GM12872 (cell line): Measurements from ENCODE around the gene PHOX2B.

Source experiments
- CTCF ChIP-seq: IDR thresholded peaks from 3 replicates; pipeline ENCODE4 v1.5.1; 2011; ENCODE audit warnings: low read depth, mild to moderate bottlenecking, low read length, moderate library complexity; ENCODE audit not compliant: insufficient read depth

PHOX2B gene

GRCh38 chr4:41747230-41748055 lies 1.1 kb downstream of the PHOX2B start:
- TF ChIP-seq CTCF, result no peak

- no peak for TF ChIP-seq CTCF
Observed at GRCh38 chr4:41746440-41747229, 1.9 kb downstream of the PHOX2B start.

DNA sequence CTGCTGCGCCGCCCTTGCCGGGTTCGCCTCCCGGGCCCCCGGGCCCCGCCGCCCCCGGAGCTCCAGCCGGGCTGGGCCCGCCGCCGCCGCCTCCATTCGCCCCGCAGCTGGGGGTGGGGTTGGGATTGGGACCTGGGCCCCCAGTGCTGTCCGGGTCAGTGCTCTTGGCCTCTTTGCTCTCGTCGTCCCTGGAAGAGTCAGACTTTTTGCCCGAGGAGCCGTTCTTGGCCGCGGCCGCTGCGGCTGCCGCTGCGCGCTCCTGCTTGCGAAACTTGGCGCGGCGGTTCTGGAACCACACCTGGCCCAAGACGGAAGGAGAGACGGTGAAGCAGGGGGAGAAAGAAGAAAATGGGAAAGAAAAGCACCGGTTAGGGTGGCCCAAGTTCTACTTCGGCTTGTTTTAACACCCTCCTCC lies 2.5 kb downstream of the PHOX2B start:
- no peak for TF ChIP-seq CTCF

DNA sequence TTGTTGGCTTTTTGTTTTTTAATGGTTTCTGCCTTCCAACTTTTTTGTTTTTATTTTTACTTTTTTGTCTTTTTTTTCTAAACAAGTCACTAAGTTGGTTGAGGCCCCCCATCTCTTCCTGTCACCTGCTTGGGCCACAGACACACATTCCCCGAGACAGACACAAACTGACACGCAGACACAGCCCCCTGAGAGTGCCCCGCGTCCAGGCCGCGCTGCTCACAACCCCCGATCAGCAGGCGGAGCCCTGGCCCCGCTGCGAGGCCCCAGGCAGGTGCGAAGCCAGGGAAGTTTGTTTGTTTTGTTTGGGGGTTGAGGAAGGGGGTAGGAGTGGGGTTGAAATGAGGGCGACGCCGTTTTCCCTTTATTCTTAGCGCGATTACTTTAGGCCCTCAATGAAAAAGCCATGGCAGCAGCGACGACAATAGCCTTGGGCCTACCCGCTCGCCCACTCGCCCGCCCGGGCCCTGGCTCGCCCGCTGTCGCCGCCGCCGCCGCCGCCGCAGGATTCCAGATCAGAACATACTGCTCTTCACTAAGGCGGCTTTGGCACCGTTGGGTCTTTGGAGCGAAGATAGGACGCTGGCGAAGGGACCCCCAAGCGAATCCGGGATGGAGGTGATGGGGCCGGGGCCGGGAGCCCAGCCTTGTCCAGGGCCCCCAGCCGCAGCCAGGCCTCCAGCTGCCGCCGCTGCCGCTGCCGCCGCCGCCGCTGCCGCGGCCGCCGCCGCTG lies 3.1 kb downstream of the PHOX2B start:
- TF ChIP-seq CTCF, result no peak

DNA sequence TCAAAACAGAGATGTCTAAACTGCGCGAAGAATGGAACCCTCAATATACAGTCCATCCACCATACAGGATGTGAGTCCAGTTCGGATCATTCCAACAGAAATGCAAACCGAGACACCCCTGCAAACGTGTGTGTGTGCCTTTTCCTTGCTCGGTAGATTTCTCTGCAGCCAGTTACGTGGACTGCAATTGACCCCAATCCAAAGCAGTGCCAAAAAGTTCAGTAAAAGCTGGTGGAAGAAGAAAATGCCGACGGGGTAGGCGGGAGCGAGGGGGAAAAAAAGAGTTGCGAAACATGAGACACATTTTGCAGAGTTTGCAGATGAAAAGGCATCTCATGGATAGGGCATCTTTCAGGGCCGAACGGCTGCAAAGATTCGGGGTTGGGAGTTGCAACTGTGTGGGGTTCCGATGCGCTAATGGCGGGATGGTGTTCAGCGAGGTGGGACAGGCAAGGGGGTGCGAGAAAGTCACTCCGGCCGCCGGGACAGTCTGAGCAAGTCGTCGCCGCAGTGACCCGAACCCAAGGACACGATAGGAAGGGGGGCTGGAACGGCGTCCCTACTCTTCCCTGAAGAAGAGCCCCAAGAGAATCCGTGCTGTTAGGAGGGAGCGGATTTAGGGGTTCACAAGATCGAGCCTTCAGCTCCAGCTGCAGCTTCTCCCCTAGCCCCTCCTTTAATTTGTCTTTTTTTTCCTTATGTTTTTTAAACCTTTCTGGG lies 3.8 kb downstream of the PHOX2B start:
- no peak for TF ChIP-seq CTCF

GRCh38 chr4:41741354-41741753 lies 7.2 kb downstream of the PHOX2B start:
- TF ChIP-seq CTCF, result no peak
